NT2/D1 (cell line): ENCODE measurements around the gene PTPRH.

Source experiments
- SUZ12 ChIP-seq: IDR thresholded peaks from 2 replicates; pipeline ENCODE4 v1.6.1; 2011; ENCODE audit not compliant: insufficient read length, insufficient read depth; ENCODE audit errors: extremely low read depth
- YY1 ChIP-seq: IDR thresholded peaks from 2 replicates; pipeline ENCODE4 v1.6.1; 2011; ENCODE audit not compliant: insufficient read length, insufficient read depth

- TF ChIP-seq YY1 (no peak), SUZ12 (no peak)
Observed at GRCh38 chr19:55213547-55213946, 4.2 kb upstream of the PTPRH start.
